Stimulated activated CD4-positive, alpha-beta T cell treated with anti-CD3 and anti-CD28 coated beads, TNF-alpha, amount 100 ng/mL, for 48 hours (primary cell): ENCODE measurements around the gene ALK.
"Not testable (repeated sequence)": the region's sequence is repeated elsewhere in the genome, so short reads cannot be mapped to it uniquely, and the experiment has no call there.

Experiments
- DNase-seq, 3 donors: peaks; one replicate each; pipeline ENCODE4 v3.0.0-alpha.2; 2020; ENCODE audit warnings: low read depth in 3 of 3

ALK gene

DNA sequence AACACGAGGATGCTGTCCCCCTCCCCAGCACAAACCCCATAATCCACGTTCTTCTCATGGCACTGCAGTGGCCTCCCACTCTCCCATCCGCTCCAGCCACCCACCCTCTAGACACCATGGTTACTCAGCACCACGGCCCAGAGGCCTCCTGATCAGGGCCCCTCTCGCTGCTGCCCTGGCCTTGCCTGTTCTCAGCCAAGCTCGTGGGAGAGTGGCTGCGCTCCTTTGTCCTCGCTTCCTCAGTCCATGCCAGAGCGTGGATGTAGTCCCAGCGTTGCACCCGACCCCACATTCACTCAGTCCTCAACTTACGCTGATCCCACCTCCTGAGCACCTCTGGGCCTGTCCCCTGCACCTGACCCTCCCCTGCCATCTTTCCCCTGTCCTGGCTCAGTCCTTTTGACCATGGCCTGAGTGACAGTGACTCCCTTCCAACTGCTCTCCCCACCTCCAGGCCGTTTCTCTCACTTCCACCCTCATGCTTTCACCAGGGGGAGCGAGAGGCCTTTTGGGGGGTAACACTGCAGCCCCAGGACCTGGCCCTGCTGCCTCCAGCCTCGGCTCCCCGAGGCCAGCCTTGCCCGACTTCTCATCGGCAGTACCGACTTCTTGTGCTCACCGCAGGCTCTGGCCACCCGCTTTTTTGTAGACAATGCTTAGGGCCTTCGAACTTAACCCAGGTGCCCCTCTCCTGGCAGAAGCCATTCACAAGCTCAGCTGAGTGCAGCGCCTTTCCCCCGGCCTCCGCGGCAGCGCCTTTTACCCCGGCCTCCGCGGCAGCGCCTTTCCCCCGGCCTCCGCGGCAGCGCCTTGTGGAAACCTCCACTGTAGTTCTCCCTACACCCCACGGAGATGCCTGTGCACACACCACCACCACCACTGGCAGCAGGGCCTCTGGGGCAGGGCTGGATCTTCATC lies 674.7 kb downstream of the ALK start:
- no peak for DNase-seq

DNA sequence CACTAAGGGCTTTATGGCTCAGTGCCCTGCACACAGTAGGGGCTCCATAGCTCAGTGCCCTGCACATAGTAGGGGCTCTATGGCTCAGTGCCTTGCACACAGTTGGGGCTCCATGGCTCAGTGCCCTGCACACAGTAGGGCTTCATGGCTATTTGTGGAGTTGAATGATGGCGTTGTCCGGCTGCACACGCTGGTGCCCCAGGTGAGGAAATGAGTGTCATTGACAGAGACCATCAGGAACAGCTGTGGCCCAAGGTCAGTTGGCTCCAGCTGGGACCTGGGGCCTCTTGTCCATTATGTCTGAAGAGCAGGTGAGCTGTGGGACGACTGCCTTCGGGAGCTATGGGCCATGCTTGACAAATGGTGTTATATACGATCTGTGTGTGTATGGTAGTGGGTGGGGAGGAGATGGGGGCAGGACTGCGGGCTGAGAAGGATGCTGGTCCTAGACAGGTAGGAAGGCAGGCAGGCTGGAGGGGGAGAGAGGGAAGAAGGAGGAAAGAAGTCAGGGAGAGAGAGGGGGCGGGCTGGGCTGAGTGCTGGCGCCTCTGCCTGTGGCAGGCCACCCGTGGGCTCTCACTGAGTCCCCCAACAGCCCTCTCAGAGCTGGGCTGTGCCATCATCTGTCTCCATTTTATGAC lies 675.5 kb downstream of the ALK start:
- no peak for DNase-seq

GRCh38 chr2:29245035-29245741 lies 676.2 kb downstream of the ALK start:
- not testable (repeated sequence) for DNase-seq

GRCh38 chr2:29242621-29243375 lies 678.6 kb downstream of the ALK start:
- DNase-seq = no peak

DNA sequence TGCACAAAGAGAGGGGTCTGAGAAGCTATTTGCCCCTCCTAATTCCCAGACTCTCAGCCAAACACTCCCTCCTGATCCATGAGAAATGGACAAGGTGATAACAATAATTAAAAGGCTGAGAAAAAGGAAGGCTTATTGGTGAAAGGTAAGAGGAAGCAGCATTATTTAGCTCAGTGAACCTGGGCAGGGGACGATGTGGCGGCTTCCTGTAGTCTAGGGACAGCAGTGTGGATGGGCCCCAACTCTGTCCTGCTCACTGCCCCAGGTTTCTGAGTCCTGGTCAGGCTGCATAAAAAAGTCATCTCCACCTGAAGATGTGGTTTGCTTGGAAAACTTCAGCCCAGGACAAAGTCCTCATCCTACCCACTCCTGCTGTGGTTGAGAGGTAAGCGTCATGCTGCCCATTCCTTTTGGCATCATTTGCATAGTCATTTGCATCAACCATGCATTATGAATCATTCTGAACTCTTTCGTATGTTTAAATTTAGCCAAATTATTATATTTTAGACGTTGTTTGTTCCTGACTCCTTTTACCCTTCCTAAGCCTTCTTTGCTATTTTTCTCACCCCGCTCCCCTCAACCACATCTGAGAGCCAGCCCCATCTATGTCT lies 679.3 kb downstream of the ALK start:
- DNase-seq = no peak

DNA sequence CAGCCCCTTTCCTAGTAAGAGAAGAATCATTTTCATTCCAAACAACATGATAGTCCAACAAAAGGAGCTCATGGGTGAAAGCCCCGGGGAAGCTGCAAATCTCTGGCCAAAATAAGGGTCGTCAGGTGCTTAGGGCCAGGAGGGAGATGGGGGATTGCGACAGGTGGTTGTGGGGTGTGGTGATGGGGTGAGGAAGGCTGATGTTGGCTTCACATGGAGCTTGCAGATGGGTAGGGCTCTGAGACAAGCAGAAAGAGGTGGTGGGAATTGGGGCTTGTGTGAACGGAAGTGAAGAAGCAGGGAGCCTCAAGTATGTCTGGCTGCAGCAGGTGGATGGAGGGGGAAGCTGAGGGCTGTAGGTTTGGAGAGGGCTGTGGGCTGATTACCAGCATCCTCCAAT lies 680.0 kb downstream of the ALK start:
- DNase-seq = no peak

DNA sequence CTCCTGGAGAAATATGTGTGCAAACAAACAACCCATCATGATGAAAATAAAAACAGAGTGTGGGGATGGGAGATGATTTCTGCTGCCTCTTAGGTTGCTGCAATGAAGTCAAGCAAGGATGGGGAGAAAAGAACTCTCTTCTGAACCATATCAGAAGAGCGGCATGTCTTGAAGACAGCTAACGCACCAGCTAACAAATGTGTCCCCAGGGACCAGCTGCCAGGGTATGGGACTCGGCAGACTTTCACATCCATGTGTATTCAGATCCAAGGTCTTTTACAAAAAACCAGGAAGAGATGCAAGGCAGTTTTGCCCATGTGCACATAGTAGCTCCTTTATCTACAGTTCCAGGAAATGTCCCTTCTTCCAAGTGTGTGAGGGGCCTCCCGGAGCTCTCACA lies 680.8 kb downstream of the ALK start:
- DNase-seq = no peak

- DNase-seq = no peak
Observed at GRCh38 chr2:29239209-29239960, 682.0 kb downstream of the ALK start.

DNA sequence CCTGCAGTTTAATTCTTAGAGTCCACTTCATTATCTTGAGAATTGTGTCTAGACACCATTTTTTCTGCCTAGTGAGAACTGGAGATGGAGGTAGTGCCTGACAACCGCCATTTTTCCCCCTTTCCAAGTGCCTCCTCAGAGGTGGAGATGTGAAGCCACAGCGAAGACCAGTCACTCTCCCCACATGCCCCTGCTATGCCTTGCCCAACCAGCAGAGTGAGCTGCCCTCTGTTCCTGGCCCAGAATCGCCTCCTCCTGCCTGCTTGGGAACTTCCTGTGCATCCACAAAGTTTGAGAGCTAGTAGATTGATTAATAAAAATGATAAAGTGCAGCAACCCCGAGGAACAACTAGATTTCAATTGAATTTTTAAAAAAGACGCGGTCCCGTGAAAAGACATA lies 682.9 kb downstream of the ALK start:
- no peak for DNase-seq

GRCh38 chr2:29236074-29236473 lies 685.3 kb downstream of the ALK start:
- no peak for DNase-seq

- DNase-seq = no peak
Observed at GRCh38 chr2:29235411-29235810, 686.0 kb downstream of the ALK start.

- no peak for DNase-seq
Observed at GRCh38 chr2:29233428-29233827, 688.0 kb downstream of the ALK start.

- DNase-seq = no peak
Observed at GRCh38 chr2:29232041-29232440, 689.3 kb downstream of the ALK start.

GRCh38 chr2:29229640-29230039 lies 691.7 kb downstream of the ALK start:
- no peak for DNase-seq

GRCh38 chr2:29228947-29229346 lies 692.4 kb downstream of the ALK start:
- DNase-seq = no peak

- no peak for DNase-seq
Observed at GRCh38 chr2:29227935-29228675, 693.3 kb downstream of the ALK start.

DNA sequence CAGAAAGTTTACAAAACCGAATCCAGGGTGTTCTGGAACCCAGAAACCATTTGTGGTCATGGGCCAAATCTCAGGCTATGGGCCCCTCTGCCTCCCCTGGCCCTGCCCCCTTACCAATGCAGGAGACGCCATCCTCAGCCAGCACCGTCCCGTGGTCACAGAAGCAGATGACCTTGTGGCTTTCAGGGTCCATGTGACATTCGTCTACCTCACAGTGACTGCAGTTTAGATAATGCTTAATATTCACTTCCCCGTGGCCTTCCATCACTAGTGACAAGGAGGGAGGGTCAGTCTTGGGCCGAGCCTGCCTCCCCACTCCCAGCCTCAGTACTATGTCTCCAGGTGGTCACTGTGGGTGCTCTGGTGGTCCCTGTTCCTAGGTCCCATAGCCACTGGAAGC lies 694.6 kb downstream of the ALK start:
- DNase-seq = no peak

- no peak for DNase-seq
Observed at GRCh38 chr2:29226375-29226774, 695.0 kb downstream of the ALK start.

- DNase-seq = no peak
Observed at GRCh38 chr2:29225814-29226213, 695.6 kb downstream of the ALK start.
